H9 (cell line): ENCODE results near the gene PHF5A. TPM values are rescaled to one million over a fixed set of nuclear protein-coding genes. Genes with fewer than 3 reads are reported as not detected.

ENCODE experiments used
- DNase-seq: peaks from one replicate; pipeline ENCODE4 v3.0.0-alpha.2; 2017
- H2AFZ ChIP-seq: one replicate; pipeline ENCODE4 v1.6.1; 2013; ENCODE audit warnings: mild to moderate bottlenecking, low read length, control low read depth, moderate library complexity
- H2AK5ac ChIP-seq: 2 replicates; pipeline ENCODE4 v1.6.1; 2013; ENCODE audit warnings: low read length, control low read depth, mixed read lengths; ENCODE audit not compliant: insufficient read length
- H2BK120ac ChIP-seq: one replicate; pipeline ENCODE4 v1.6.1; 2013; ENCODE audit warnings: low read depth, mild to moderate bottlenecking, low read length, control low read depth, inconsistent platforms; ENCODE audit not compliant: poor library complexity, severe bottlenecking
- H2BK12ac ChIP-seq: 2 replicates; pipeline ENCODE4 v1.6.1; 2013; ENCODE audit warnings: low read length, control low read depth, mixed read lengths, low read depth; ENCODE audit not compliant: insufficient read length
- H2BK15ac ChIP-seq: 2 replicates; pipeline ENCODE4 v1.6.1; 2013; ENCODE audit warnings: low read depth, low read length, control low read depth
- H2BK20ac ChIP-seq: one replicate; pipeline ENCODE4 v1.6.1; 2013; ENCODE audit warnings: low read depth, mild to moderate bottlenecking, low read length, control low read depth, inconsistent platforms; ENCODE audit not compliant: poor library complexity, severe bottlenecking
- H2BK5ac ChIP-seq: 2 replicates; pipeline ENCODE4 v1.6.1; 2013; ENCODE audit warnings: low read length, control low read depth, mixed read lengths; ENCODE audit not compliant: insufficient read length
- H3K14ac ChIP-seq: 2 replicates; pipeline ENCODE4 v1.6.1; 2013; ENCODE audit warnings: low read length, control low read depth; ENCODE audit not compliant: insufficient read depth
- H3K18ac ChIP-seq: 2 replicates; pipeline ENCODE4 v1.6.1; 2013; ENCODE audit warnings: low read depth, mild to moderate bottlenecking, mixed read lengths, low read length, control low read depth; ENCODE audit not compliant: insufficient read length
- H3K23ac ChIP-seq: 2 replicates; pipeline ENCODE4 v1.6.1; 2013; ENCODE audit warnings: low read length, control low read depth, mixed read lengths, low read depth; ENCODE audit not compliant: insufficient read length
- H3K23me2 ChIP-seq: 2 replicates; pipeline ENCODE4 v1.6.1; 2013; ENCODE audit warnings: low read depth, mild to moderate bottlenecking, mixed read lengths, low read length, control low read depth; ENCODE audit not compliant: insufficient read length, poor library complexity, severe bottlenecking
- H3K27ac ChIP-seq: 2 replicates; pipeline ENCODE4 v1.5.1; 2013; ENCODE audit warnings: low read length, control low read depth, mixed read lengths, low read depth; ENCODE audit not compliant: insufficient read length
- H3K27me3 ChIP-seq: 2 replicates; pipeline ENCODE4 v1.6.1; 2013; ENCODE audit warnings: low read length, control low read depth, inconsistent platforms; ENCODE audit not compliant: insufficient read depth
- H3K4ac ChIP-seq: 2 replicates; pipeline ENCODE4 v1.6.1; 2013; ENCODE audit warnings: low read depth, mild to moderate bottlenecking, control low read depth, inconsistent platforms, low read length, moderate library complexity
- H3K4me1 ChIP-seq: 2 replicates; pipeline ENCODE4 v1.6.1; 2013; ENCODE audit warnings: low read length, control low read depth, inconsistent platforms; ENCODE audit not compliant: insufficient read depth
- H3K4me2 ChIP-seq: 2 replicates; pipeline ENCODE4 v1.6.1; 2013; ENCODE audit warnings: low read length, control low read depth, mixed read lengths; ENCODE audit not compliant: insufficient read length, insufficient read depth
- H3K56ac ChIP-seq: 2 replicates; pipeline ENCODE4 v1.6.1; 2013; ENCODE audit warnings: low read depth, mild to moderate bottlenecking, mixed read lengths, low read length, control low read depth; ENCODE audit not compliant: insufficient read length
- H3K79me1 ChIP-seq: 2 replicates; pipeline ENCODE4 v1.6.1; 2013; ENCODE audit warnings: low read depth, mild to moderate bottlenecking, moderate library complexity, low read length, control low read depth, inconsistent platforms; ENCODE audit not compliant: insufficient read depth, poor library complexity, severe bottlenecking
- H3K79me2 ChIP-seq: 2 replicates; pipeline ENCODE4 v1.6.1; 2013; ENCODE audit warnings: low read length, control low read depth, inconsistent platforms; ENCODE audit not compliant: insufficient read depth
- H3K9ac ChIP-seq: 2 replicates; pipeline ENCODE4 v1.6.1; 2013; ENCODE audit warnings: low read length, control low read depth, mixed read lengths; ENCODE audit not compliant: insufficient read length; ENCODE audit errors: extremely low read depth
- H3K9me3 ChIP-seq: one replicate; pipeline ENCODE4 v1.6.1; 2013; ENCODE audit warnings: low read depth, low read length, inconsistent platforms; ENCODE audit not compliant: control insufficient read depth
- H3T11ph ChIP-seq: one replicate; pipeline ENCODE4 v1.6.1; 2013; ENCODE audit warnings: mild to moderate bottlenecking, low read length, control low read depth, inconsistent platforms
- H4K20me1 ChIP-seq: one replicate; pipeline ENCODE4 v1.6.1; 2013; ENCODE audit not compliant: control insufficient read depth, insufficient read length, insufficient read depth
- H4K5ac ChIP-seq: 2 replicates; pipeline ENCODE4 v1.6.1; 2013; ENCODE audit warnings: low read depth, mild to moderate bottlenecking, mixed read lengths, low read length, control low read depth; ENCODE audit not compliant: insufficient read length
- H4K8ac ChIP-seq: replicated peaks from 2 replicates; pipeline ENCODE4 v1.6.1; 2013; ENCODE audit warnings: low read length, control low read depth, mixed read lengths, low read depth; ENCODE audit not compliant: insufficient read length
- H4K91ac ChIP-seq: 2 replicates; pipeline ENCODE4 v1.6.1; 2013; ENCODE audit warnings: low read depth, mild to moderate bottlenecking, moderate library complexity, mixed read lengths, low read length, control low read depth; ENCODE audit not compliant: insufficient read length
- H3K27ac Mint-ChIP-seq, 3 experiments: 2 replicates in 2 of 3; 3 replicates in 1 of 3; pipeline ENCODE4 v1.8.0; 2020 to 2021; ENCODE audit warnings: mixed read lengths in 3 of 3, mild to moderate bottlenecking in 1 of 3, moderate library complexity in 1 of 3
- H3K27me3 Mint-ChIP-seq: 2 replicates; pipeline ENCODE4 v1.8.0; 2021; ENCODE audit warnings: low read depth, mild to moderate bottlenecking, moderate library complexity, mixed read lengths
- H3K36me3 Mint-ChIP-seq, 3 experiments: 2 replicates in 2 of 3; 3 replicates in 1 of 3; pipeline ENCODE4 v1.8.0; 2020 to 2021; ENCODE audit warnings: low read depth in 3 of 3, mixed read lengths in 3 of 3; ENCODE audit not compliant: insufficient read depth in 1 of 3
- H3K4me1 Mint-ChIP-seq, 2 experiments: 2 replicates each; pipeline ENCODE4 v1.8.0; 2020; ENCODE audit warnings: mixed read lengths in 2 of 2
- H3K4me3 Mint-ChIP-seq, 2 experiments: 2 replicates in 1 of 2; 3 replicates in 1 of 2; pipeline ENCODE4 v1.8.0; 2020 to 2021; ENCODE audit warnings: mild to moderate bottlenecking in 2 of 2, mixed read lengths in 2 of 2, moderate library complexity in 1 of 2
- H3K9me3 Mint-ChIP-seq, 2 experiments: 2 replicates in 1 of 2; 3 replicates in 1 of 2; pipeline ENCODE4 v1.8.0; 2020; ENCODE audit warnings: mild to moderate bottlenecking in 2 of 2, mixed read lengths in 2 of 2, moderate library complexity in 1 of 2
- whole genome bisulfite sequencing: extraction: QIAGEN DNeasy Blood & Tissue Kit; methylation state at CpG from one replicate; pipeline ENCODE4 v1.1.7; 2013; ENCODE audit warnings: missing lambda C conversion rate, low lambda C conversion rate, mixed read lengths; ENCODE audit not compliant: insufficient read length; ENCODE audit errors: extremely low coverage; 5-methylcytosine and 5-hydroxymethylcytosine counted together
- total RNA-seq: library from RNA; stranded (reverse); gene quantifications from 2 replicates; pipeline ENCODE4 v1.2.1, GENCODE V29; 2021
- TF ChIP-seq, protein P1 (sequence below): fragments of 200-600 bp; sonication (generic); conservative IDR thresholded peaks from 3 replicates; pipeline ENCODE4 v1.8.0; 2021; ENCODE audit warnings: antibody characterized with exemption, mild to moderate bottlenecking

Gene PHF5A
- total RNA-seq, 1 experiment from 2014 or later: 114 TPM

DNA sequence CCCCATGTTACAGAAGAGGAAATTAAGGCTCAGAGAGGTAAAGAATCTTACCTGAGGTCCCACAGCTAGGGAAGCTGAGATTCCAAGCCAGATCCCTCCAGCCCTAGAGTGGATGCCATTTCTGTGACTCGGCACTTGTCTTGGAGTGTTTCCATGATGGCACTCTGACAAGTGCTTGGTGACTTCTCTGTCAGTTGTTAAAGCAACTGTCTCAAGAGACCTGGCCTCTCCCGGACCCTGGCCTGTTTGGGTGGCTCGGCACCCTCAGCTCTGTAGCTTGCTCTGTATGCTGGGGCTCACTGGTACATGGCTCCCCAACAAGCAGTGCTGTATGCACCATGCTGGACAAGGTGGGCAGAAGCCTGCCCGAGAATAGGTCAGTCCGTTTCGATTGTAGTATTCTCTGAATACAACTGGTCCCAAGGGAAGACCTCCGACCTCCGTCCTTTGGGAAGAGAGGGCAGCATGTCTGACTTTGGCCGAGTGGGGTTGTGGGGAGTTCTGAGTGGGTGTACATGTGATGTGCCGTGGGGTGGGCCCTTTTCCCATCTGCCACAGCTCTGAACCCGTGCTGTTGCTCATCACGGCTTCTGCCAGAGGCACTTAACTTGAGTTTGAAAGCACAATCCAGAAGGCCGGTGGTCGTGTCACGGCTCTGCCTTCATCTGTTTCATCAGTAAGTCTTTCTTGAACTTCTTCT lies 12.8 kb upstream of the PHF5A start:
- H3K9me3 Mint-ChIP-seq: no peaks in the 10 kb centered on the region
- H4K8ac ChIP-seq: no peak overlapping the region
- H3K27ac Mint-ChIP-seq: peak overlapping the region; percentile 28 to 78 (median 78); a peak in 5 of 7 replicates
- TF ChIP-seq, protein P1, sequence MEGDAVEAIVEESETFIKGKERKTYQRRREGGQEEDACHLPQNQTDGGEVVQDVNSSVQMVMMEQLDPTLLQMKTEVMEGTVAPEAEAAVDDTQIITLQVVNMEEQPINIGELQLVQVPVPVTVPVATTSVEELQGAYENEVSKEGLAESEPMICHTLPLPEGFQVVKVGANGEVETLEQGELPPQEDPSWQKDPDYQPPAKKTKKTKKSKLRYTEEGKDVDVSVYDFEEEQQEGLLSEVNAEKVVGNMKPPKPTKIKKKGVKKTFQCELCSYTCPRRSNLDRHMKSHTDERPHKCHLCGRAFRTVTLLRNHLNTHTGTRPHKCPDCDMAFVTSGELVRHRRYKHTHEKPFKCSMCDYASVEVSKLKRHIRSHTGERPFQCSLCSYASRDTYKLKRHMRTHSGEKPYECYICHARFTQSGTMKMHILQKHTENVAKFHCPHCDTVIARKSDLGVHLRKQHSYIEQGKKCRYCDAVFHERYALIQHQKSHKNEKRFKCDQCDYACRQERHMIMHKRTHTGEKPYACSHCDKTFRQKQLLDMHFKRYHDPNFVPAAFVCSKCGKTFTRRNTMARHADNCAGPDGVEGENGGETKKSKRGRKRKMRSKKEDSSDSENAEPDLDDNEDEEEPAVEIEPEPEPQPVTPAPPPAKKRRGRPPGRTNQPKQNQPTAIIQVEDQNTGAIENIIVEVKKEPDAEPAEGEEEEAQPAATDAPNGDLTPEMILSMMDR: no peak
- no peak overlapping the region for H2BK20ac ChIP-seq
- no CpG with 5 or more reads among the region's 15 CpGs for WGBS
- H3K79me1 ChIP-seq: no peaks in the 10 kb centered on the region
- no peak overlapping the region for H2BK5ac ChIP-seq
- H3K23me2 ChIP-seq: no peaks in the 10 kb centered on the region
- no peak overlapping the region for H2AFZ ChIP-seq
- H3K4me3 Mint-ChIP-seq: peak overlapping the region in 1 of 2 experiments; percentile 55; a peak in 1 of 5 replicates
- no peaks in the 10 kb centered on the region; a peak in 1 of 7 replicates for H3K36me3 Mint-ChIP-seq
- peak overlapping the region; percentile 4 for H3K18ac ChIP-seq
- no peak overlapping the region for H3T11ph ChIP-seq
- peaks cover 2% of the 10 kb centered on the region for H4K20me1 ChIP-seq
- no peak overlapping the region for H4K91ac ChIP-seq
- peaks cover 46 to 54% of the 10 kb centered on the region in 2 experiments for H3K4me1 Mint-ChIP-seq
- peaks cover 3% of the 10 kb centered on the region; the same call in 1 of the 2 replicates for H3K79me2 ChIP-seq
- H3K14ac ChIP-seq: no peak overlapping the region
- no peaks in the 10 kb centered on the region for H3K27me3 Mint-ChIP-seq
- no peaks in the 10 kb centered on the region for H3K27me3 ChIP-seq
- DNase-seq: no peak
- H3K56ac ChIP-seq: no peak overlapping the region
- no peak overlapping the region for H2BK12ac ChIP-seq
- H3K4me1 ChIP-seq: peaks cover 10% of the 10 kb centered on the region; the same call in 1 of the 2 replicates
- no peak overlapping the region for H3K9ac ChIP-seq
- no peak overlapping the region for H3K23ac ChIP-seq
- no peak overlapping the region for H3K4ac ChIP-seq
- H3K9me3 ChIP-seq: no peaks in the 10 kb centered on the region
- no peak overlapping the region for H3K27ac ChIP-seq
- H2BK15ac ChIP-seq: no peak overlapping the region
- H2AK5ac ChIP-seq: no peak overlapping the region
- H3K4me2 ChIP-seq: no peak overlapping the region
- H2BK120ac ChIP-seq: no peak overlapping the region
- no peak overlapping the region for H4K5ac ChIP-seq
